SK-N-SH (cell line): ENCODE results near the gene TASP1. TPM values are rescaled to one million over a fixed set of nuclear protein-coding genes. Genes with fewer than 3 reads are reported as not detected.

Experiments
- CTCF ChIA-PET: fragments of 300-600, 350-600 bp; formaldehyde crosslinking; extraction: SDS; loops from one replicate; lab custom pipeline; 2021; lab: Yijun Ruan, JAX
- POLR2A ChIA-PET: fragments of 350-600 bp; sonication (Branson Sonifier 250); formaldehyde crosslinking; extraction: SDS; loops from one replicate; lab custom pipeline; 2020; ENCODE audit warnings: antibody characterized with exemption, inconsistent platforms; lab: Yijun Ruan, JAX
- DNase-seq: peaks from one replicate; pipeline ENCODE4 v3.0.0; 2012
- H2AFZ ChIP-seq: fragments of 200-600 bp; sonication (generic); 2 replicates; pipeline ENCODE4 v1.8.1; 2016; ENCODE audit warnings: antibody characterized with exemption, mild to moderate bottlenecking, low read depth
- H3F3A ChIP-seq: fragments of 200-600 bp; sonication (generic); replicated peaks from 2 replicates; pipeline ENCODE3; 2016; ENCODE audit warnings: antibody characterized with exemption, mild to moderate bottlenecking; ENCODE audit not compliant: insufficient read depth
- H3K27ac ChIP-seq, 2 experiments: fragments of 200-500 bp in 1 of 2; fragments of 200-600 bp in 1 of 2; sonication (Bioruptor generic) in 1 of 2; sonication (generic), shearing (Covaris generic) in 1 of 2; 2 replicates each; pipeline versions ENCODE4 v1.5.1 to v1.6.1; 2014 to 2016; ENCODE audit warnings: low read depth in 2 of 2, inconsistent platforms in 1 of 2, low read length in 1 of 2, mild to moderate bottlenecking in 1 of 2, mixed read lengths in 1 of 2
- H3K27me3 ChIP-seq: fragments of 200-600 bp; sonication (generic), shearing (Covaris generic); 2 replicates; pipeline ENCODE4 v1.6.1; 2016; ENCODE audit warnings: mixed run types; ENCODE audit not compliant: insufficient read depth
- H3K36me3 ChIP-seq, 2 experiments: fragments of 200-500 bp in 1 of 2; fragments of 200-600 bp in 1 of 2; sonication (Bioruptor generic) in 1 of 2; sonication (generic) in 1 of 2; replicated peaks in 1 of 2; 2 replicates each; pipeline versions ENCODE3 to v1.5.1; 2014 to 2016; ENCODE audit warnings: low read length in 1 of 2, mild to moderate bottlenecking in 1 of 2; ENCODE audit not compliant: insufficient read depth in 2 of 2, control insufficient read depth in 1 of 2
- H3K4me1 ChIP-seq, 2 experiments: fragments of 200-500 bp in 1 of 2; fragments of 200-600 bp in 1 of 2; sonication (Bioruptor generic) in 1 of 2; sonication (generic), shearing (Covaris generic) in 1 of 2; 2 replicates each; pipeline versions ENCODE4 v1.5.1 to v1.6.1; 2014 to 2016; ENCODE audit warnings: low read depth in 1 of 2, low read length in 1 of 2, mixed run types in 1 of 2; ENCODE audit not compliant: insufficient read depth in 2 of 2, control insufficient read depth in 1 of 2
- H3K4me2 ChIP-seq: fragments of 200-600 bp; sonication (generic), shearing (Covaris generic); 2 replicates; pipeline ENCODE4 v1.6.1; 2017; ENCODE audit warnings: mixed run types
- H3K4me3 ChIP-seq, 2 experiments: fragments of 200-500 bp in 1 of 2; fragments of 200-600 bp in 1 of 2; sonication (Bioruptor generic) in 1 of 2; sonication (generic), shearing (Covaris generic) in 1 of 2; 2 replicates each; pipeline versions ENCODE4 v1.5.1 to v1.8.1; 2014 to 2016; ENCODE audit warnings: low read depth in 2 of 2, inconsistent platforms in 1 of 2, low read length in 1 of 2, mild to moderate bottlenecking in 1 of 2, mixed read lengths in 1 of 2, moderate library complexity in 1 of 2
- H3K79me2 ChIP-seq: fragments of 200-600 bp; sonication (generic); 2 replicates; pipeline ENCODE4 v1.8.1; 2017; ENCODE audit warnings: mild to moderate bottlenecking; ENCODE audit not compliant: insufficient read depth
- H3K9ac ChIP-seq: fragments of 200-600 bp; sonication (generic); 2 replicates; pipeline ENCODE4 v1.6.1; 2017; ENCODE audit warnings: mixed run types
- H3K9me2 ChIP-seq: fragments of 200-600 bp; sonication (generic); 2 replicates; pipeline ENCODE4 v1.6.1; 2017; ENCODE audit warnings: mixed run types
- H3K9me3 ChIP-seq: fragments of 200-600 bp; sonication (generic); 2 replicates; pipeline ENCODE4 v1.6.1; 2017; ENCODE audit warnings: mixed run types, mild to moderate bottlenecking, moderate library complexity
- H4K20me1 ChIP-seq: fragments of 200-600 bp; sonication (generic); 2 replicates; pipeline ENCODE4 v1.6.1; 2017; ENCODE audit warnings: mild to moderate bottlenecking, mixed run types; ENCODE audit not compliant: insufficient read depth
- CHD2 ChIP-seq: fragments of 150-350 bp; IDR thresholded peaks from 2 replicates; pipeline ENCODE4 v1.6.1; 2018; ENCODE audit warnings: low read length; ENCODE audit not compliant: partially characterized antibody
- EZH2phosphoT487 ChIP-seq: fragments of 200-600 bp; sonication (generic); IDR thresholded peaks from 2 replicates; pipeline ENCODE4 v1.6.1; 2017; ENCODE audit warnings: low read depth, mixed run types, mild to moderate bottlenecking, antibody characterized with exemption, moderate library complexity, borderline replicate concordance
- FOSL2 ChIP-seq: IDR thresholded peaks from 2 replicates; pipeline ENCODE4 v1.4.0; 2012; ENCODE audit warnings: low read depth, mild to moderate bottlenecking, moderate library complexity, borderline replicate concordance
- GABPA ChIP-seq: IDR thresholded peaks from 2 replicates; pipeline ENCODE4 v1.4.0; 2012; ENCODE audit warnings: low read depth, mild to moderate bottlenecking
- GATA2 ChIP-seq: sonication (generic); formaldehyde crosslinking; IDR thresholded peaks from 2 replicates; pipeline ENCODE4 v1.5.0; 2020; ENCODE audit warnings: mild to moderate bottlenecking, missing genetic modification reagents
- JUND ChIP-seq: IDR thresholded peaks from 2 replicates; pipeline ENCODE4 v1.4.0; 2012
- MAX ChIP-seq: IDR thresholded peaks from 2 replicates; pipeline ENCODE4 v1.4.0; 2012; ENCODE audit warnings: low read depth
- NRF1 ChIP-seq: IDR thresholded peaks from 2 replicates; pipeline ENCODE4 v1.6.1; 2012; ENCODE audit warnings: low read depth, mild to moderate bottlenecking, low read length
- POLR2AphosphoS5 ChIP-seq: IDR thresholded peaks from 2 replicates; pipeline ENCODE4 v1.6.1; 2012; ENCODE audit warnings: low read depth, low read length
- RAD21 ChIP-seq: IDR thresholded peaks from 2 replicates; pipeline ENCODE4 v1.6.1; 2012; ENCODE audit warnings: mild to moderate bottlenecking, low read length
- RCOR1 ChIP-seq: fragments of 150-350 bp; IDR thresholded peaks from 2 replicates; pipeline ENCODE4 v1.6.1; 2017; ENCODE audit warnings: antibody characterized with exemption, low read length
- REST ChIP-seq: IDR thresholded peaks from 2 replicates; pipeline ENCODE4 v1.6.1; 2012; ENCODE audit warnings: mild to moderate bottlenecking, low read depth, low read length, moderate library complexity
- RXRA ChIP-seq: IDR thresholded peaks from 2 replicates; pipeline ENCODE4 v1.4.0; 2012; ENCODE audit warnings: low read depth, mild to moderate bottlenecking, borderline replicate concordance
- SMC3 ChIP-seq: IDR thresholded peaks from 2 replicates; pipeline ENCODE4 v1.6.1; 2012; ENCODE audit warnings: low read depth, low read length, improper control_type of control experiment
- TCF12 ChIP-seq: IDR thresholded peaks from 2 replicates; pipeline ENCODE4 v1.4.0; 2012
- USF2 ChIP-seq: fragments of 150-350 bp; IDR thresholded peaks from 2 replicates; pipeline ENCODE4 v1.6.1; 2017; ENCODE audit warnings: antibody characterized with exemption, low read length, low read depth, borderline replicate concordance
- WGBS: methylation state at CpG from one replicate; pipeline ENCODE4 v1.1.6; 2017; ENCODE audit warnings: low lambda C conversion rate; 5-methylcytosine and 5-hydroxymethylcytosine counted together
- polyA plus RNA-seq, 3 experiments: library from polyadenylated mRNA; depleted of rRNA; stranded (reverse); fragments of >200 nt; gene quantifications; 2 replicates each; pipeline ENCODE4 v1.2.3, GENCODE V29; 2012
- TF ChIP-seq, protein P1 (sequence below): IDR thresholded peaks from 2 replicates; pipeline ENCODE4 v1.4.0; 2012; ENCODE audit warnings: low read depth, borderline replicate concordance
- TF ChIP-seq, protein P2 (sequence below): fragments of 200-600 bp; sonication (generic); IDR thresholded peaks from 2 replicates; pipeline ENCODE4 v1.6.1; 2017; ENCODE audit warnings: antibody characterized with exemption, mild to moderate bottlenecking, moderate library complexity
- TF ChIP-seq, protein P3 (sequence below): IDR thresholded peaks from 2 replicates; pipeline ENCODE4; 2012

TASP1 gene
- polyA plus RNA-seq, 1 of the 3 experiments (the other 2 are of a cell fraction), result 5.9 TPM

DNA sequence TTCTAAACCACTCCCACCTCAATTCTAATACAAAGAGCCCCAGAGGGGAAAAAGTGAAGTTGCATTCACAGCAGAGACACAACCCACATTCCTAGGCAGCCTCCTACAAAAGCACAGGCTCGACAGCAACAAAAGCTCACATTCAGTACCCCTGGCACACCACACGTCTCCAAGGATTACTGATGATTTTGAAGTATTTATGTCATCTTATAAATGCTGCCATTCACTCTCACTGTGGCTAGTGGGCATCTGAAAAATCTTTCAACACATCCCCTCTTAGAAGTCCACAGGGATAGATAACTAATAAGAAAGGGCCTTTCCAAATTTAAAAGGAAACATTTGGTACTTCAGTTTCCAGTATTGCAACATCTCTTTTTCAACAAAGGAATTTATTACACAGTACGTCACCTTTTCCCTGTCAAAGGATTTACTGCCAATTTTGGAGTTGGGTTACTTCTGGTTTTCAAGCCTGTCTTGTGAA lies 146.7 kb downstream of the TASP1 start:
- Histone ChIP-seq H4K20me1 (no peaks in the 10 kb centered on the region), H3K9me2 (no peaks in the 10 kb centered on the region), H3K4me2 (no peak overlapping the region), H3K9ac (no peak overlapping the region), H3K36me3 (no peaks in the 10 kb centered on the region)
- TF ChIP-seq SMC3 (no peak), JUND (no peak), NRF1 (no peak), POLR2AphosphoS5 (no peak), EZH2phosphoT487 (no peak), TCF12 (no peak), CHD2 (no peak)
- TF ChIP-seq, all 33 proteins: peak for 0
- Histone ChIP-seq H3F3A (no peaks in the 10 kb centered on the region), H3K4me1 (peaks cover 3 to 13% of the 10 kb centered on the region in 2 experiments; a peak in 3 of 4 replicates), H3K27ac (no peak overlapping the region), H3K9me3 (no peaks in the 10 kb centered on the region), H2AFZ (no peak overlapping the region), H3K79me2 (no peaks in the 10 kb centered on the region), H3K27me3 (no peaks in the 10 kb centered on the region), H3K4me3 (no peak overlapping the region)
- CTCF ChIA-PET, result interaction anchor here (1.6 kb wide), 1 partner anchor 168 kb away, joined by 4 read pairs; no protein-coding TSS in a partner anchor
- POLR2A ChIA-PET, result interaction anchor here (1.2 kb wide), 1 partner anchor 12 kb away, joined by 4 read pairs; no protein-coding TSS in a partner anchor
- no peak for DNase-seq
- WGBS, result 83% methylated on average over 3 of the region's 3 CpGs

DNA sequence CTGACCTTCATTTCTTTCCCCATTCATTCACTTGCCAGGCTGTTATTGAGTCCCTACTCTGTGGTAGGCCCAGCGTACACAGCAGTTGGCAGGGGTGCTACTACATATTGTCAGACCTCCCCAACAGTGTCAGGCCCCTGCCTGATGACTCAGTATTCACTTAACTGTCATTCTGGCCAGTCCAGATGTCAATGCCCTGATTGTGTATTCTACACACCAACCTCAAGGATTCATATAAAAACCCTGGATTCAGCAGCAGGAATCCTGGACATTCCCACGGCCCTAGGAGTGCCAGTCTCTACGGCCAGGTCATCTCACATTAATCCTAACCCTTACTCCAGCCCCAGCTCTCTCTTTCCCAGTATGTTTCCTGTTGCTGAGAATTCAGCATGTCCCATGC lies 151.5 kb downstream of the TASP1 start:
- no peak overlapping the region for H3K4me2 ChIP-seq
- no peak overlapping the region for H2AFZ ChIP-seq
- DNase-seq, result no peak
- peaks cover 8 to 11% of the 10 kb centered on the region in 2 experiments for H3K36me3 ChIP-seq
- no peak overlapping the region for H3K9ac ChIP-seq
- H3K9me3 ChIP-seq, result no peaks in the 10 kb centered on the region
- no peak overlapping the region; a peak in 1 of 4 replicates for H3K27ac ChIP-seq
- no peaks in the 10 kb centered on the region for H3K79me2 ChIP-seq
- 96% methylated on average over 3 of the region's 3 CpGs for WGBS
- no peaks in the 10 kb centered on the region for H3F3A ChIP-seq
- peaks cover 3 to 11% of the 10 kb centered on the region in 2 experiments; a peak in 3 of 4 replicates for H3K4me1 ChIP-seq
- H4K20me1 ChIP-seq, result no peaks in the 10 kb centered on the region
- POLR2A ChIA-PET, result no interaction called here
- no peaks in the 10 kb centered on the region for H3K9me2 ChIP-seq
- no peak overlapping the region; a peak in 1 of 4 replicates for H3K4me3 ChIP-seq
- no peaks in the 10 kb centered on the region for H3K27me3 ChIP-seq
- CTCF ChIA-PET, result no interaction called here
- TF ChIP-seq CHD2 (no peak), REST (no peak), GABPA (no peak), RCOR1 (no peak), MAX (no peak), POLR2AphosphoS5 (no peak), GATA2 (CRISPR knock-in tag) (no peak), RXRA (no peak), USF2 (no peak), EZH2phosphoT487 (no peak), RAD21 (no peak), FOSL2 (no peak), TCF12 (no peak), JUND (no peak)
- TF ChIP-seq, protein P1, sequence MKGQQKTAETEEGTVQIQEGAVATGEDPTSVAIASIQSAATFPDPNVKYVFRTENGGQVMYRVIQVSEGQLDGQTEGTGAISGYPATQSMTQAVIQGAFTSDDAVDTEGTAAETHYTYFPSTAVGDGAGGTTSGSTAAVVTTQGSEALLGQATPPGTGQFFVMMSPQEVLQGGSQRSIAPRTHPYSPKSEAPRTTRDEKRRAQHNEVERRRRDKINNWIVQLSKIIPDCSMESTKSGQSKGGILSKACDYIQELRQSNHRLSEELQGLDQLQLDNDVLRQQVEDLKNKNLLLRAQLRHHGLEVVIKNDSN, result no peak
- TF ChIP-seq, protein P2, sequence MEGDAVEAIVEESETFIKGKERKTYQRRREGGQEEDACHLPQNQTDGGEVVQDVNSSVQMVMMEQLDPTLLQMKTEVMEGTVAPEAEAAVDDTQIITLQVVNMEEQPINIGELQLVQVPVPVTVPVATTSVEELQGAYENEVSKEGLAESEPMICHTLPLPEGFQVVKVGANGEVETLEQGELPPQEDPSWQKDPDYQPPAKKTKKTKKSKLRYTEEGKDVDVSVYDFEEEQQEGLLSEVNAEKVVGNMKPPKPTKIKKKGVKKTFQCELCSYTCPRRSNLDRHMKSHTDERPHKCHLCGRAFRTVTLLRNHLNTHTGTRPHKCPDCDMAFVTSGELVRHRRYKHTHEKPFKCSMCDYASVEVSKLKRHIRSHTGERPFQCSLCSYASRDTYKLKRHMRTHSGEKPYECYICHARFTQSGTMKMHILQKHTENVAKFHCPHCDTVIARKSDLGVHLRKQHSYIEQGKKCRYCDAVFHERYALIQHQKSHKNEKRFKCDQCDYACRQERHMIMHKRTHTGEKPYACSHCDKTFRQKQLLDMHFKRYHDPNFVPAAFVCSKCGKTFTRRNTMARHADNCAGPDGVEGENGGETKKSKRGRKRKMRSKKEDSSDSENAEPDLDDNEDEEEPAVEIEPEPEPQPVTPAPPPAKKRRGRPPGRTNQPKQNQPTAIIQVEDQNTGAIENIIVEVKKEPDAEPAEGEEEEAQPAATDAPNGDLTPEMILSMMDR, result no peak
- TF ChIP-seq, protein P3, sequence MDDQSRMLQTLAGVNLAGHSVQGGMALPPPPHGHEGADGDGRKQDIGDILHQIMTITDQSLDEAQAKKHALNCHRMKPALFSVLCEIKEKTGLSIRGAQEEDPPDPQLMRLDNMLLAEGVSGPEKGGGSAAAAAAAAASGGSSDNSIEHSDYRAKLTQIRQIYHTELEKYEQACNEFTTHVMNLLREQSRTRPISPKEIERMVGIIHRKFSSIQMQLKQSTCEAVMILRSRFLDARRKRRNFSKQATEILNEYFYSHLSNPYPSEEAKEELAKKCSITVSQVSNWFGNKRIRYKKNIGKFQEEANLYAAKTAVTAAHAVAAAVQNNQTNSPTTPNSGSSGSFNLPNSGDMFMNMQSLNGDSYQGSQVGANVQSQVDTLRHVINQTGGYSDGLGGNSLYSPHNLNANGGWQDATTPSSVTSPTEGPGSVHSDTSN, result no peak
